RPMI7951 (cell line): Measurements from ENCODE around the gene CRYGA. TPM values are rescaled to one million over a fixed set of nuclear protein-coding genes. Genes with fewer than 3 reads are reported as not detected.

ENCODE experiments used
- DNase-seq: peaks from one replicate; pipeline ENCODE4 v3.0.0-alpha.2; 2012; ENCODE audit warnings: low read depth
- total RNA-seq: library from RNA; depleted of rRNA; stranded (reverse); fragments of >200 nt; shearing (Covaris generic); gene quantifications from 2 replicates; pipeline ENCODE4 v1.2.3, GENCODE V29; 2014; rRNA removed

The CRYGA gene, protein sequence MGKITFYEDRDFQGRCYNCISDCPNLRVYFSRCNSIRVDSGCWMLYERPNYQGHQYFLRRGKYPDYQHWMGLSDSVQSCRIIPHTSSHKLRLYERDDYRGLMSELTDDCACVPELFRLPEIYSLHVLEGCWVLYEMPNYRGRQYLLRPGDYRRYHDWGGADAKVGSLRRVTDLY
- total RNA-seq, result not detected in 2 replicates

GRCh38 chr2:208163489-208163888, at the start of gene CRYGA:
Gene CRYGA, minus strand, starts transcription at chr2:208163589. Its CDS starts 33 bp downstream, at chr2:208163556.
- DNase-seq, result no peak

GRCh38 chr2:208210688-208211451, 47.5 kb upstream of the CRYGA start:
- DNase-seq, result no peak

GRCh38 chr2:208208335-208209085, 45.1 kb upstream of the CRYGA start:
- DNase-seq, result no peak

DNA sequence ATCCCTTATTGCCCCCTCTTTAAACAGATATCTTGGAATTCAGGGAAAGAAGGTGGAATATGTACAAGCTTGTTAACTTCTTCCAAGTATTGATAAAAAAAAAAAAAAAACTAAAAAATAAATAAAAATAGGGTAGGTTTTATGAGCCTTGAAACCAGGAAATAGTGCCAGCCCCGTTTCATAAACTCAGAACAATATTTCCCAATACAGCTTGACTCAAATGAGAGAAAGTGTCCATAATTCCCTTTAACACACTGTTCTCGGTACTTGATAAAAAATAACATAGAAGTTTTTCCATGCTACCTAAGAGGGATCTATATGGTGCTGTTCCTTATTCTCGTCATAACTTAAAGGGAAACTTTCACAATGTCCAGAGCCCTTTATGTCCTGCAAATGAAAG, 44.4 kb upstream of the CRYGA start:
- no peak for DNase-seq

- DNase-seq, result no peak
Observed at GRCh38 chr2:208204166-208204565, 40.8 kb upstream of the CRYGA start.

GRCh38 chr2:208195531-208195930, 32.1 kb upstream of the CRYGA start:
- DNase-seq, result no peak

GRCh38 chr2:208192611-208193236, 29.3 kb upstream of the CRYGA start:
- DNase-seq, result no peak

- DNase-seq, result no peak
Observed at GRCh38 chr2:208189810-208190503, 26.6 kb upstream of the CRYGA start, which contains the start of gene C2orf80. Gene C2orf80, minus strand, starts transcription at chr2:208190030. Its CDS starts 3,044 bp downstream, at chr2:208186986.

DNA sequence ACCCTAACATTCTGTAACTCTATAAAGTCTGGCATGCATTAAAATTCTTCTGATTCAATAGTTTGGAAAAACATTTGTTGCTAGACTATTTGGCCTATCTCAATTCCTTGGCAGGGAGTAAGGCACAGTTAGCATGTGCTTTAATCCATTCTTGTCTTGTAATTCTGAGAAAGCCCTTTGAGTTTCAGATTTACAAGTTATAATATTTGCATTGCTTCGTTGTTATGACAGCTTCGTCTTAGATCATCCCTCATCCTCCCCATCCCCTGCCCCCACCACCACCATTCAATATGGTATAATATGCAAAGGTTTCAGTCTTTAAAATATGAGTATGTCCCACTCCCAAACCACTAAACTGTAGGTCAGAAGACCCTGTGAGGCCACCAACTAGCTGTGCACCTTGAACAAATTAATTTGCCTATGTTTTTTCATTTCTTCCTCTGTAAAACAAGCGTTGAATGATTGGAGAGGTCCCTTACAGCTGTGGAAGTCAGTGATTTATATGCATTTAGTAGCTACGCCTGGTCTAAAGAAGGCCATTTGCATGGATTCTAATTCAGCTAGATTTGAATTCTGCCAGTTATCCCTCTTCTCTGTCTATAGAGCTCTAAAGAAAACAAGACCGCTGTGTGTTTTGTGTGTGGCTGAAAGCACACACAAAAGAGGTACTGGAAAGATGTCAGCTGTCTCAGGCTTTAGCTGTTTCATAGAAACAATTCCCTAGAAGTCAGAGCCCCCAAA, 25.9 kb upstream of the CRYGA start:
- no peak for DNase-seq

DNA sequence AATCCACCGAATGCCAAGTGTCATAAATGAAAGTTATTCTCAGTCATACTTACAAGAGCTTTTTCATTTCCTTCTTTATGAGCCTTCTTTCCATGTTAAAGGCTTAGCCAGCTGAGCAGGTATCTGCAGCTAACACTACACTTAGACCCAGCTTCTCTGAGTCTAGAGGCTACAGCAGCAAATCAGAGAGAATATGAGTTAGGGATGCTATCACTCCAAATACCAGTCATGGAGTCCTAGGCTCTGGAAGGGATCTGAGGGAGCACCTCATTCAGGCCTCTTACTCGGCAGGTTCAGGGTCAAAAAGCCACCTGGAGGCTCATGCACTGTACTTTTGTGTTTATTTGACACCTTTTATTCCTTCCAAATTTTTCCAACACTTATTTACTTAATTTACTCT, 23.5 kb upstream of the CRYGA start:
- DNase-seq, result no peak

- DNase-seq, result no peak
Observed at GRCh38 chr2:208186465-208186864, 23.1 kb upstream of the CRYGA start.

GRCh38 chr2:208183972-208184705, 20.8 kb upstream of the CRYGA start:
- DNase-seq, result no peak

DNA sequence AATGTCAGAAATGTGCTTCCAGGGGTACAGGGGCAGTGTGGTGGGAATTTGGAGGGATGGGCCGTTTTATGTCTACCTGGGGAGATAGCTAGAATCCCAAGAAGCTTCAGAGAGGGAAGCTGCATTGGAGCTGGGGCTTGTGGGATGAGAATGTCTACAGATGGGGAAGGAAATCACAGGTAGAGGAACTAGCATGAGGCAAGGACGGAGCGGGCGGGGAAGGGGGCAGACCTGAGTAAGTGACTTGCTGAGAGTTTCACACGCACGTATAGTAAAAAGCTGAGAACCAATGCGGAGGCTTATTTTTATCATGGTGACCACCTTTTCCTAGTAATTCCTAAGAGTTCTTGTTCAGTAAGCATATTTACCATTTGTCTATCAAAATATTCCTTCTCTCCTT, 20.1 kb upstream of the CRYGA start:
- DNase-seq, result no peak

DNA sequence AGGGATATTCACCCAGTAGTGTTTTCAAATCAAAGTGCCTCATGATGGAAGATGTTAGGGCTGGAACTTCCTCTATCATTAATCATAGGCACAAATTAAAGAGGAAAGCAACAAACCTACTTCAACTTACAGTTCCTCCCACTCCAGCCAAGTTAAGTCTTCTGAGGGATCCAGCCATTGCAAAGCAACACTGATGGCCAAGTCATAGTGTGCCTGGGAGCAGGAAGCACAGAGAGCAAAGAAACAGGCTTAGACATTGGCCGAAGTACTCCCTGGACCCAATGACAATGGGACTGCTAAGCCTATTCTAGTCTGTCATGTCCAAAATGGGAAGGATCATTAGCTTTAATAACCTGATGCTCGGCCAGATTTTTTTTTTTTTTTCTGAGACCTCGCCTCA, 19.4 kb upstream of the CRYGA start:
- no peak for DNase-seq

- DNase-seq, result no peak
Observed at GRCh38 chr2:208179028-208179609, 15.7 kb upstream of the CRYGA start.

- DNase-seq, result no peak
Observed at GRCh38 chr2:208175840-208176153, 12.4 kb upstream of the CRYGA start.

- DNase-seq, result peak; percentile 77
Observed at GRCh38 chr2:208175069-208175839, 11.9 kb upstream of the CRYGA start.

DNA sequence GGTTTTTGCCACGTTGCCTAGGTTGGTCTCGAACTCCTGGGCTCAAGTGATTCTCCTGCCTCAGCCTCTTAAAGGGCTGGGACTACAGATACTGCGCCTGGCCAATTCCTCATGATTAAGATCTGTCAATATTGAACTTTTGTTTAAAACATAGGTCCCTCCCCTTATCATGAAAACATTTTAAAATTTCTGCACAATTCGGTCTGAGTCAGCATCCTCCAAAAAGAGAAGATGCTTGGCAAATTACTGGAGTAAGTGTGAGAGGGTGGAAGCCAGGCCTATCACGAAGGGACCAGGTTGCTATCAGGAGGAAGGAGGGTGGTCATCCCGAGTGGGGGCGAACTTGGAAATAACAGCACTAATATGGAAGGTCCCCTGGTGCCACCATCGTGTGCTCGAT, 10.8 kb upstream of the CRYGA start:
- no peak for DNase-seq

DNA sequence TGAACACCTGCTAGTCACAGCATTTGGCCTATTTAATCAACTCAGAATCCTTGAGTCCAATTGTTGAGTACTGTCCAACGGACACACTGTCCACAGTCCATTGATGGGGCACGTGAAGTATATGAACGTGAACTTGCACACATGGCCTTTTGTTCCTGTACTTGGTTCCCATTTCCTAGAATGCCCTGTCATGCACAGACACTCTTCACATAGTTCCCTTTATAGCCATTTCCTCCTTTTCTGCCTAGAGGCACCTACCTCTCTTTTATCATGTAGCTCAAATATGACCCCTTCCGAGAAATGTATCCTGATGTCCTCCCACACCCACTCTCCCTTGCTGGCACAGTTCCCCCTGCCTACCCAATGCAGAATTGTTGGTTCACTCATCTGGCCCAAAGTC, 8.7 kb upstream of the CRYGA start:
- DNase-seq, result peak; percentile 8
